Activated effector memory CD4-positive, alpha-beta T cell treated with Interleukin-2 at 50 U/mL for 16 hours (primary cell): ENCODE results near the gene RNU1-2.
"Not testable (repeated sequence)": the region's sequence is repeated elsewhere in the genome, so short reads cannot be mapped to it uniquely, and the experiment has no call there.

ENCODE experiments used
- DNase-seq: peaks from one replicate; pipeline ENCODE4 v3.0.0-alpha.2; 2020

RNU1-2 gene

DNA sequence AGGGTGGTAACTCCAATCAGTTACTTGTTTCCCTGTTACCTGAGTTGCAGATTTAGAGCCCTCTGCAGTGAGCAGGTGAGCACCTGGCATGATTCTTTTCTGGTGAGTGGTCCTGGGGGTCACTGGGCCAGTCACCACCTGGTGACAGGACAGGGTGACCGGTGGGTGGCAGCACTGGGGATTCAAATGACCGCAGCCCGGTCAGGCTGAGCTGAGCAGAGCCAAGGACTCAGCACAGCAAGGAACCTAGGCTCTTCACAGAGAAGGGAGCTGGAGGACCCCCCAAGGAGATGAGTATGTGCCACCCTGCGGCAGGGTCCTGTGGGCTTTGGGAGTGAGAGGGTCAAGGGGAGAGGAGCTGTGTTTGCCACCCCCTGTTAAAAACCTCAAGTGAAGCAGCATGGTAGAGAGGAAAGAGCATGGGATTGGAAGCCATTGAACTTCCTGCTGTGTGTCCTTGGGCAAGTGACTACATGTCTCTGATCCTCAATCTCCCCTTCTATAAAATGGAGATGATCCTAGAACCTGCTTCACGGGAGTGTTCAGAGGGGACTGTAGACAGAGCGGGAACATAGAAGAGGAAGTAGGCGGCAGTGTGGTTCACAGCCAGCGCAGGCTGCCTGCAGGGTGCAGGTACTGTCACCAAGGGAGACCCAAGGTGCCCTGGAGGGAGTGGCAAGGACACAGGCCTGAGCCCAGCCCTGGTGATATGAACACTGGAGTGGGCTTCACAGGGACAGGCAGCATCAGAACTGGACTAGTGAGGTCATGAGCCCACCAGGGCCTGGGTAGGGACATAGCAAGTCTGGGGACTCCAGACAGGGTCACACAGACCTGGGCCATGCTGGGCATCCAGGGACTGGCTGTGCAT is 16.3 kb downstream of the RNU1-2 start:
- DNase-seq = not testable (repeated sequence)

DNA sequence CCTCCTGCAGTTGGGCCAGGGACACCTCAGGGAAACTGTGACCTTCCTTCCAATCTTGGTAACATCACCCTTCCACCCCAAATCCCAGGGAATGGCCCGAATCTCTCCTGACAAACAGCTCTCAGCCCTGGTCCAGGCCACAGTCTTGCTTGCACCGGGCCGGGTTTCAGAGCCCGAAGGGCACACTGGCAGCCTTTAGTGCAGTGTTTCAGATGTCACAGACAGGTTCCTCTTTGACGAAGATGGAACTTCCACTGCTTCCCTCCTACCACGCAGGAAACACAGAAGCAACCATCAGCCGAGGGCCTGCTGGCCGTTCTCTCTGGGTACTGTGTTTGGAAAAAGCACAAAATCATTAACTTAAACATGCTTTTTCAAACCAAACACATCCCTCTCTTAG is 17.0 kb downstream of the RNU1-2 start:
- not testable (repeated sequence) for DNase-seq

DNA sequence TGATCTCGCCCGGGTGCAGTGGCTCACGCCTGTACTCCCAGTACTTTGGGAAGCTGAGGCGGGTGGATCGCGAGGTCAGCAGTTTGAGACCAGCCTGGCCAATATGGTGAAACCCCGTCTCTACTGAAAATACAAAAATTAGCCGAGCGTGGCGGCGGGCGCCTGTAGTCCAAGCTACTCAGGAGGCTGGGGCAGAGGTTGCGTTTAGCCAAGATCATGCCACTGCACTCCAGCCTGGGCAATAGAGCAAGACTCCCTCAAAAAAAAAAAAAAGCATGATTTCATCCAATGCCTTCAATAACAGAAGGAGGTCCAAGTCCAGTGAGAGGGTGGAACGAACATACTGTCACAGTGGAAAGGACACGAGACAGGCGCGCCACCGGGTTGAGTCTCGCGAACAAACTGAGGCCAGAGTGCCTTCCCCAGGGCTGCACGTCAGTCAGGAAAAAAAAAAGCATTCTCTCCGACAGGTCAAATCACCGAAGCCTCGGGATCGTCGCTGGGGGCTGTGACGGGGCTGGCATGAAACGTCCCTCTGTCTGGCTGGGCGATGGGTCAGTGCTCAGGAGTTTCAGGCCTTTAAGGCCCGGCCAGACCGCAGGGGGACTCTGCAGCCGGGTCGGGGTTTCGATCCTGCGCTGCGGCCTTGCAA is 17.5 kb downstream of the RNU1-2 start:
- DNase-seq = no peak

DNA sequence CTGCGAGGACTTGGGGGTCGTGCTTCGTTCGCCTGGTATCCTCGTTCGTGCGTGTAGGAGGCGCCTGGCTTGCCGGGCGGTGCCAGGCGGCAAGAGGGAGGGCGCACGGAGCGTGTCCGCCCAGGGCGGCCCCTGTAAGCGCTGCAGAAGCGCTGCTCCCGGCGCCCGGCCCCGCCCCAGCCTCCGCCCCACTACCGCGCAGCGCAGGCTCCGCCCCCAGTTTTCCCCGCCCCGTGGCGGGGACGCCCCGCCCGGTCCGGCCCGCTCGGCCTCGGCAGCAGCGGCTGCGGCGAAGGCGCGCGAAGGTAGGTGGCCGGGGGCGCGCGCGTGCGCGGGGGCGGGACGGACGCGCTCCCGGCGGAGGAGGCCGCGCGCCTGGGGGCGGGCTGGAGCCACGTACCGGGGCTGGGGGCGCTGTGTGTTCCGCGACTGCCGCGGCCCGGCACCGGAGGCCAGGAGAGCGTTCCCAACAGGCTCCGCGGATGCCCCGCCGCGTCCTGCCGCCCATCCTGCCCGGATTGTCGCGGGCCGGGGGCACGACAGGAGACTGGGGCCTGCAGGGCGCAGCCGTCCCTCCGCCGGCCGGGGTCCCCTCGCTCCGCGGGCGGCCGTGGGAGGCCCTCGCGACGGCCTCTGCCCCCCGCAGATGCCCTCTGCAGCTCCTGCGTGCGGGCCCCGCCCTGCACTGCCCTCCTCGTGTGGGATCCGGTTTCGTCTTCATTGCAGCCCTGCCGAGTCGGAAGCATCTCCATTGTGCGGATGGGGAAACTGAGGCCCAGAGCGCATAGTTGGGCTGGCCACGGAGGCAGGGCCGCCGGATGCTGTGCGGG is 18.3 kb downstream of the RNU1-2 start:
- DNase-seq = peak; percentile 100

DNA sequence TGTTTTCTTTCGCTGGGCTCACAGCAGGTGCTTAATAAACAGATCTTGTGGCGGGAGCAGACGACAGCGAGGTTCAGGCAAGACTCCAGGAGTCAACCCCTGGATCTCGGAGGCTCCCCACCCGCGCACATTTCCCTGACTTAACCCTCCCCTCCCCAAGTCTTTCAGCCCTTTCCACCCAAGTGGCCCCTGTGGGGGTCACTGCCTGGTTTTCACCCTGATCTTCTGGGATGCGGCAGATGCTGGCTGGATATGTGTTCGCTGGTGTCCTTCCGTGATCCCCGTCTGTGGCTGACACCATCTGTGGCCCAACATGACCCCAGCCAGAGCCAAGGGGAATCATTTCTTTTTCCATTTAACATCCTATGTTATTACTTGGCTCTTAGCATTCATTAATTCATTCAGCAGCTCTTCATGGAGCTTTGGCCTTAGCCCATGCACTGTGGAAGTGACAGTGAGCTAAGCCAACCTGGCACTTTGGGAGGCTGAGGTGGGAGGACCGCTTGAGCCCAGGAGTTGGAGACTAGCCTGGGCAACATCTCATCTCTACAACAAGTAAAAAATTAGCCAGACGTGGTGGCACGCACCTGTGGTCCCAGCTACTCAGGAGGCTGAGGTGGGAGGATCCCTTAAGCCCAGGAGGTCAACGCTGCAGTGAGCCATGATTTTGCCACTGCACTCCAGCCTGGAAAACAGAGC is 19.3 kb downstream of the RNU1-2 start:
- not testable (repeated sequence) for DNase-seq

DNA sequence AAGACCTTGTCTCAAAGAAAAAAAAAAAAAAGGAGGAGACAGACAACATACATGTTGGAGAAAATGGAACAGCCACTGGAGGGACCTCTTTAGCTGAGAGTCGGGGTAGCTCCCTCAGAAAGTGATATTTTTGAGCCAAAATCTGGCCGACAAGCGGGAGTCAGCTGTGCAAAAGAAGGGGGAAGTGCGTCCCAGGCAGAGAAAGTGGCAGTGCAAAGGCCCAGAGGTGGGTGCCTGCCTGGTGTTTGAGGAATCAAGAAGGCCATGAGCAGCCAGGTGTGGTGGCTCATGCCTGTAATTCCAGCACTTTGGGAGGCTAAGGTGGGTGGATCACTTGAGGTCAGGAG is 19.8 kb downstream of the RNU1-2 start:
- DNase-seq = no peak

DNA sequence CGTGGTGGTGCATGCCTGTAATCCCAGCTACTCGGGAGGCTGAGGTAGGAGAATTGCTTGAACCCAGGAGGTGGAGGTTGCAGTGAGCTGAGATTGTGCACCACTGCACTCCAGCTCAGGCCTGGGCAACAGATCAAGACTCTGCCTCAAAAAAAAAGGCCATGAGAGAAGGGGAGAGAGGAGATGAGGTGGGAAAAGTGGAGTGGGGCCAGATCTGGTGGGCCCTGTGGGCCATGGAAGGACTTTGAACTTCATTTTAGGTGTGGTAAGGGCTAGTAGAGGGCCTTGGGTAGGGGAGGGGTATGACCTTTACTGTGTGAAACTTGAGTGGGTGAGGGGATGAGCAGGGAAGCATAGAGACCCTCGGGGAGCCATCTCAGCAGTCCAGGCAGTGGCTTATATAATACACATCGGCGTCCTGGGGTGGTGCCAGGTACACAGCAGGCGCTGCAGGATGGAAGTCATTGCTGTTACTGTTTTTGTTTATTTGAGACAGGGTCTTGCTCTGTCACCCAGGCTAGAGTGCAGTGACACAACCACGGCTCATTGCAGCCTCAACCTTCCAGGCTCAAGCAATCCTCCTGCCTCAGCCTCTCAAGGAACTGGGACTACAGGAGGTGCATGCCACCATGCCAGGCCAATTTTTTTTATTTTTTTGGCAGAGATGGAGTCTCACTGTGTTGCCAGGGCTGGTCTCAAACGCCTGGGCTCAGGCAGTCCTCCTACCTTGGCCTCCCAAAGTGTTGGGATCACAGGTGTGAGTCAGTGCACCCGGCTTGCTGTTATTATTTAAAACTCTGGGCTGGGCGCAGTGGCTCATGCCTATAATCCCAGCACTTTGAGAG is 20.5 kb downstream of the RNU1-2 start:
- DNase-seq = not testable (repeated sequence)

- no peak for DNase-seq
These were observed 22.6 kb downstream of the RNU1-2 start for GRCh38 chr1:16918371-16918770.

DNA sequence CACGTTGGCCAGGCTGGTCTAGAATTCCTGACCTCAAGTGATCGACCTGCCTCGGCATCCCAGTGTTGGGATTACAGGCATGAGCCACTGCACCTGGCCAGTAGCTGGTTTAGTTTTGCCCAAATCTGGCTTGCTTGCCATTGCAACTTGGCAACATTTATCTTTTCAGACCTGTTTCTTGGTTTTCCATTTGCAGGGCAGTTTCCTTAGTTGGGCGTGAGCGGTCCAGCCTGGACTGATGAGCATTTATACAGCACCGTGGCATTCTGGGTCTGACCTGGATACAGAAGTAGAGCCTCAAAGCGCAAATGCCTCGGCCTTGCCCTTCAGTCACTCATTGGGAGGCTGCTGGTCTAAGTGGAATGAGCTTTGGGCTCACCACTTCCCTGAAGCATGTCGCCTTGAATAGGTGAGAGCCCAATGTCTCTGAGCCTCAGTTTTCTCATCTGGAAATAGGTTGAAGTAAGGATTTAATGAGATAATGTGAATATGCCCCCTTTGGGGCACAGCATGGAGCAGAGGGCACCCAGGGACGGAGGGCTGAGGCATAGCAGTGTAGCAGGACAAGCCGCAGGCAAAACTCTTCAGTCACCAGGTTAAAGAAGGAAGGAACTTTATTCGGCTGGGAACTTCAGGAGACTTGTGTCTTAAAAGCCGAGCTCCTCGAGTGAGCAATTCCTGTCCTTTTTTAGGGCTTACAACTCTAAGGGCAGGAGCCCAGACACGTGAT is 23.3 kb downstream of the RNU1-2 start:
- not testable (repeated sequence) for DNase-seq

- DNase-seq = no peak
These were observed 25.2 kb downstream of the RNU1-2 start for GRCh38 chr1:16920951-16921350.

- DNase-seq = peak; percentile 41
These were observed 25.8 kb downstream of the RNU1-2 start, which contains the start of gene CROCC for GRCh38 chr1:16921391-16922185. TSS of gene CROCC (plus strand) at chr1:16921931. CDS start at chr1:16922019, 88 bp downstream.

DNA sequence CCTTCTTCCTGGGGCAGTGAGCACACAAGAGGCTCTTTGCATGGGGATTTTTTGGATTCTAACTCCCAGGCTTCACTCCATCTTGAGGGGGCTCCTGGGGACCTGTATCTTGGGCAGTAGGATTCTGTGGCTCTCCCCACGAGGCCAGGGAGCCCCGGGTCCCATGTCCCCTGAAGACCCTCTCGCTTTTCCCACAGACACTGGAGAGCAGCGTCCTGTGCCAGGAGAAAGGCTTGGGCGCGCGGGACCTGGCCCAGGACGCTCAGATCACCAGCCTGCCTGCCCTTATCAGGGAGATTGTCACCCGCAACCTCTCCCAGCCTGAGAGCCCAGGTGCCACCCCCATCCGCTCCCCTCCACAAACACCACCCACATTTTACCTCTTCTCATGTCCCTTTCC is 26.7 kb downstream of the RNU1-2 start:
- no peak for DNase-seq

DNA sequence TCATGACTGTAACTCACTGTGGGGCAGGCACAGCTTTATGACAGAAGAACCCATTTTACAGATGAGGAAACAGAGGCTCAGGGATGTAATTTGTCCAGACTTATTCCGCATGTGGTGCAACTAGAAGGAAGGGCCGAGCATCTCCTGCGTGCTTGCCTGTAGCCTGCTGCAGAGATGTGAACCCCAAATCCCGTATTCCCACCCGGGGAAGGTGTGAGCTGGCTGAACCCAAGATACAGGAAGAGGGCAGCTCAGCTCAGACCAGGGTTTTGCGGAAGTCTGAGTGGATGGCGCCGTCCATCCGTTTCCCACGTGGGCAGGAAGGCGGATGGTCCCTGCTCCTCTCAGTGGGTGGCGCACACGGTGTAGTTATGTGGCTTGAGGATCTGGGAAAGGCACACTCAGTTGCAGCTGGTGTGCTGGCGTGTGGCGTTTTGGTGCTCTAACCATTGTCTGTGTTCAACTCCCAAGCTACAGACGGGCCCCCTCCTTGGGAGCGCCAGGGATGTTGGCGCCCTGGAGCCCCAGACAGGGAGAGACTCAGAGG is 27.2 kb downstream of the RNU1-2 start:
- no peak for DNase-seq

GRCh38 chr1:16924216-16924918 is 28.6 kb downstream of the RNU1-2 start:
- DNase-seq = no peak

GRCh38 chr1:16924919-16925477 is 29.2 kb downstream of the RNU1-2 start:
- no peak for DNase-seq

DNA sequence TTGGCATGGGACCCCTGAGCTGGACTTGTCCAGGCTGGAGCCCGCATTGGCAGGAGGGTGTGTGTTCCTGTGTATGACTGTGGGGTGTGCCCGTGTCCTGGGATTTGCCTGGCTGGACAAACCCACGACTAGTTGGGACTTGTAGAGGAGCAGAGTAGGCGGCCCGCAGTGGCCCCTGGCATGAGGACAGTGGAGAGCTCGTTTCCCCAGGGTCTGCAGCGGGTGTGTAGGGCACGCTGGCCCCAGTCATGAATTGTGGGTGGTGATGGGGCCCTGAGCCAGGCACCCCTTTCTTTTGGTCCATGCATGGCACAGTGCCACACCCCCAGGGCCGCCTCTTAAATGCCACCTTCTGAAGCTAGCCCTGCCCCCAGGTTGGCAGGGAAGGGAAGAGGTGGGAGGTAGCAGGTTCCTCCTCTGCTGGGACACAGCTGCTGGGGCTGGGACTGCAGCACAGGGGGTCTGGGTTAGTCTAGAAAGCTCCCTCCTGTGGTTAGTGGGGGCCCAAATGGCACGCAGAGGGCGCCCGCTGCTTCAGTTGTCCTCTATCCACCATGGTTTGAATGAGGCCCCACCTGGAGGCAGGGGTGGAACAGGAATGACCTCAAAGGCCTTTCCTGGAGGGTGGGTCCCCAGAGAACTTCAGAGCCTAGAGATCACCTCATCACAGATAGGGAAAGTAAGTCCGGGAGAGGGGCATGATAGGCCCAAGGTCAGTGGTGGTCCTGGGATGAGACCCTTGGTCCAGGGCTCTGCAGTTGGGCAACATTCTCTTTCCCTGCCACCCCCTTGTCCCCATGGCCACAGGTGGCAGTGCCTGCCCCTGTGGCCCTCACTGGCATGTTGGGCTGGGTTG is 30.1 kb downstream of the RNU1-2 start:
- no peak for DNase-seq

- no peak for DNase-seq
These were observed 30.8 kb downstream of the RNU1-2 start for GRCh38 chr1:16926491-16927073.
